ENCODE results near the gene PPP2R5C. TPM values are rescaled to one million over a fixed set of nuclear protein-coding genes. Genes with fewer than 3 reads are reported as not detected.

The PPP2R5C gene
- total RNA-seq, 6 donors from 2014 or later = 105 to 208 (median 133) TPM

DNA sequence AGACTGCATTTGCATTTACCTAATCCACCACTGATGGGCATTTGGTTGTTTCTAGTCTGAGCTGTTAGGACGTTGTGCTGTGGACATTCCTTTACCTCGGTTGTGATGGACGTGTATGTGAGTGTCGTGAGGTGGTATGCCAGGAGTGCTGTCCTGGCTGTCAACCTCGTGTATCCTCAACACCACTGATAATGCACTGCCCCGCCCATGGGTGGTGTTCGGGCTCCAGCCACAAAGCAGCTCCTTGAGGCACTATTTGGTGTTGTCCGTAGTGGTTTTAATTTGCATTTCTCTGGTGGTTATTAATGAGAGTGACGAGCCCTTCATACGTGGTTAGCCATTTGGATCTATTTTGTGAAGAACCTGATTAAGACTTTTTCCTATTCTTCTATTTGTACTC lies 87.6 kb downstream of the PPP2R5C start:
- no peak for ATAC-seq (ENCODE audit: low FRiP score in 2 of 2)
- H3K36me3 ChIP-seq = peaks cover 0 to 11% (median 0%) of the 10 kb centered on the region in 4 donors
- TF ChIP-seq POLR2AphosphoS5 (IDR thresholded peaks at IDR 0.05) (no peak), EP300 (IDR thresholded peaks at IDR 0.05) (no peak), POLR2A (IDR thresholded peaks at IDR 0.05) (no peak)
- TF ChIP-seq, protein P1, sequence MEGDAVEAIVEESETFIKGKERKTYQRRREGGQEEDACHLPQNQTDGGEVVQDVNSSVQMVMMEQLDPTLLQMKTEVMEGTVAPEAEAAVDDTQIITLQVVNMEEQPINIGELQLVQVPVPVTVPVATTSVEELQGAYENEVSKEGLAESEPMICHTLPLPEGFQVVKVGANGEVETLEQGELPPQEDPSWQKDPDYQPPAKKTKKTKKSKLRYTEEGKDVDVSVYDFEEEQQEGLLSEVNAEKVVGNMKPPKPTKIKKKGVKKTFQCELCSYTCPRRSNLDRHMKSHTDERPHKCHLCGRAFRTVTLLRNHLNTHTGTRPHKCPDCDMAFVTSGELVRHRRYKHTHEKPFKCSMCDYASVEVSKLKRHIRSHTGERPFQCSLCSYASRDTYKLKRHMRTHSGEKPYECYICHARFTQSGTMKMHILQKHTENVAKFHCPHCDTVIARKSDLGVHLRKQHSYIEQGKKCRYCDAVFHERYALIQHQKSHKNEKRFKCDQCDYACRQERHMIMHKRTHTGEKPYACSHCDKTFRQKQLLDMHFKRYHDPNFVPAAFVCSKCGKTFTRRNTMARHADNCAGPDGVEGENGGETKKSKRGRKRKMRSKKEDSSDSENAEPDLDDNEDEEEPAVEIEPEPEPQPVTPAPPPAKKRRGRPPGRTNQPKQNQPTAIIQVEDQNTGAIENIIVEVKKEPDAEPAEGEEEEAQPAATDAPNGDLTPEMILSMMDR (IDR thresholded peaks at IDR 0.05) = no peak
- no peaks in the 10 kb centered on the region for H3K9me3 ChIP-seq
- 64 to 67% methylated on average over 10 of the region's 10 CpGs for WGBS, 2 donors
- H3K4me1 ChIP-seq = peaks cover 20 to 40% (median 33%) of the 10 kb centered on the region in 4 donors
- H3K4me3 ChIP-seq = no peak overlapping the region
- H3K27ac ChIP-seq = no peak overlapping the region
- no peaks in the 10 kb centered on the region for H3K27me3 ChIP-seq
- DNase-seq = no peak

GRCh38 chr14:101849640-101850039 lies 88.1 kb downstream of the PPP2R5C start:
- Histone ChIP-seq H3K27ac (no peak overlapping the region), H3K27me3 (no peaks in the 10 kb centered on the region), H3K4me3 (no peak overlapping the region), H3K4me1 (peaks cover 25 to 45% (median 38%) of the 10 kb centered on the region in 4 donors), H3K9me3 (no peaks in the 10 kb centered on the region), H3K36me3 (peaks cover 0 to 6% (median 0%) of the 10 kb centered on the region in 4 donors)
- 43 to 56% methylated on average over 3 of the region's 3 CpGs for WGBS, 2 donors
- ATAC-seq (ENCODE audit: low FRiP score in 2 of 2) = no peak
- DNase-seq = no peak
- no peak for TF ChIP-seq EP300 (IDR thresholded peaks at IDR 0.05)
- TF ChIP-seq POLR2AphosphoS5 (IDR thresholded peaks at IDR 0.05) = no peak
- TF ChIP-seq, protein P1 (IDR thresholded peaks at IDR 0.05) = no peak
- TF ChIP-seq POLR2A (IDR thresholded peaks at IDR 0.05) = no peak

DNA sequence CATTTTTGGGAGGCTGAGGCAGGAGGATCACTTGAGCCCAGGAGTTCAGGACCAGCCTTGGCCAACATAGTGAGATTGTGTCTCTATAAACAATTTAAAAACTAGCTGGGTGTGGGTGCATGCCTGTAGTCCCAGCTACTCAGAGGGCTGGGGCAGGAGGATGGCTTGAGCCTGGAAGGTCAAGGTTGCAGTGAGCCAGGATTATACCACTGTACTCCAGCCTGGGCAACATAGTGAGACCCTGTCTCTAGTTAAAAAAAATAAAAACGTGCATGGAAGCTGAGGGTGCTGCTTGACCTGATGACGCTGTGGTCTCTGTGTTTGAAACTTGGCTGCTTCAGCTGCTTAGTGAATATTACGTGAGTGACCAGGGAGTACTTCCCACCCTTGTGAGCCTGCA lies 89.7 kb downstream of the PPP2R5C start:
- Histone ChIP-seq H3K9me3 (no peaks in the 10 kb centered on the region), H3K36me3 (no peaks in the 10 kb centered on the region), H3K27ac (no peak overlapping the region), H3K27me3 (no peaks in the 10 kb centered on the region), H3K4me3 (no peak overlapping the region), H3K4me1 (peaks cover 35 to 56% (median 43%) of the 10 kb centered on the region in 4 donors)
- whole genome bisulfite sequencing, 2 donors = 83 to 92% methylated on average over 3 of the region's 3 CpGs
- ATAC-seq (ENCODE audit: low FRiP score in 2 of 2) = no peak
- DNase-seq = no peak
- no peak for TF ChIP-seq EP300 (IDR thresholded peaks at IDR 0.05)
- TF ChIP-seq, protein P1 (IDR thresholded peaks at IDR 0.05) = no peak

GRCh38 chr14:101851736-101852405 lies 90.4 kb downstream of the PPP2R5C start:
- Histone ChIP-seq H3K27me3 (no peaks in the 10 kb centered on the region), H3K4me1 (peaks cover 38 to 63% (median 47%) of the 10 kb centered on the region in 4 donors), H3K4me3 (no peak overlapping the region), H3K9me3 (no peaks in the 10 kb centered on the region), H3K36me3 (peaks cover 0 to 3% (median 0%) of the 10 kb centered on the region in 4 donors), H3K27ac (peak overlapping the region in 2 of 4 donors; percentile 6 to 21)
- 69 to 72% methylated on average over 7 of the region's 7 CpGs for WGBS, 2 donors
- ATAC-seq (ENCODE audit: low FRiP score in 2 of 2) (peak in 1 of 2 donors; percentile 68), DNase-seq (no peak)
- TF ChIP-seq POLR2AphosphoS5 (IDR thresholded peaks at IDR 0.05) (no peak), EP300 (IDR thresholded peaks at IDR 0.05) (no peak), POLR2A (IDR thresholded peaks at IDR 0.05) (no peak)
- TF ChIP-seq, protein P1 (IDR thresholded peaks at IDR 0.05) = no peak

DNA sequence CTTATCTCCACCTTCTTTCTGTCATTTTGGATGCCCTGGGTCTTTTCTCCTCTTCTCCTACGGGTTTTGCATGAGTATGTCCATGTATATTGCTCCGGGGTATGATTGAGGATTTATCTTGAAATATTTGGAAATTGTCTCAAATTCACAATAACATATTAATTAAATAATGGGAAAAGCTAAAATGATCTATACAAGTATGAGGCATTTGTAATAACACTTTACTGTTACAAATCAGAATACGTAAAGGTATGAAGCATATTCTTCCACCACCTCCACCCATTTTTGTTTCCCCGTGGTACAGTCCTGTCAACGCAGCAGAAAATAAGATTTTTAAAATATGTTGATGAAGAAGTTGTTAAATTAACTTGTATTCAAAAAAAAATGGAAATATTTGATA lies 91.3 kb downstream of the PPP2R5C start:
- TF ChIP-seq POLR2A (IDR thresholded peaks at IDR 0.05) (no peak), POLR2AphosphoS5 (IDR thresholded peaks at IDR 0.05) (no peak), EP300 (IDR thresholded peaks at IDR 0.05) (no peak)
- TF ChIP-seq, protein P1 (IDR thresholded peaks at IDR 0.05) = no peak
- no peak overlapping the region for H3K27ac ChIP-seq
- ATAC-seq (ENCODE audit: low FRiP score in 2 of 2) (no peak), DNase-seq (no peak)
- H3K27me3 ChIP-seq = no peaks in the 10 kb centered on the region
- peaks cover 38 to 72% (median 53%) of the 10 kb centered on the region in 4 donors for H3K4me1 ChIP-seq
- H3K9me3 ChIP-seq = no peaks in the 10 kb centered on the region
- peaks cover 4 to 12% (median 4%) of the 10 kb centered on the region in 4 donors for H3K36me3 ChIP-seq
- WGBS, 2 donors = 90 to 97% methylated on average over 5 of the region's 5 CpGs
- no peak overlapping the region for H3K4me3 ChIP-seq

Data from upper lobe of left lung (tissue), 6 donors.